PC-3 (cell line): ENCODE data around the gene MFAP2. TPM values are rescaled to one million over a fixed set of nuclear protein-coding genes. Genes with fewer than 3 reads are reported as not detected.

Source experiments
- ATAC-seq: fragments of 200-7000 bp; cut with Tn5 transposase; 2 replicates; pipeline ENCODE4 v1.9.1; 2020; ENCODE audit warnings: mild to moderate bottlenecking, moderate library complexity
- BruUV-seq: library from RNA; stranded (reverse); fragments of 400-500 nt; replicated peaks from 2 replicates; lab custom pipeline; 2021; lab: Mats Ljungman, UMichigan
- CTCF ChIA-PET: fragments of 300-600 bp; sonication (Branson Sonifier 250); formaldehyde crosslinking; loops from one replicate; lab custom pipeline; 2022; ENCODE audit warnings: antibody characterized with exemption; lab: Charles Lee
- POLR2A ChIA-PET: fragments of 300-600 bp; sonication (Branson Sonifier 250); formaldehyde crosslinking; loops from one replicate; lab custom pipeline; 2022; ENCODE audit warnings: antibody characterized with exemption; ENCODE audit not compliant: unreplicated experiment; lab: Charles Lee
- DNase-seq: peaks from one replicate; pipeline ENCODE4 v3.0.0-alpha.2; 2015
- H2AFZ ChIP-seq: fragments of 300-600 bp; sonication (generic); 2 replicates; pipeline ENCODE4 v1.6.0; 2016; ENCODE audit warnings: antibody characterized with exemption, low read length
- H3F3A ChIP-seq: fragments of 300-600 bp; sonication (generic); one replicate; pipeline ENCODE4 v1.6.0; 2017; ENCODE audit warnings: antibody characterized with exemption, low read length, control low read depth, mild to moderate bottlenecking; ENCODE audit not compliant: unreplicated experiment
- H3K27ac ChIP-seq: fragments of 300-600 bp; sonication (generic); 2 replicates; pipeline ENCODE4 v1.5.1; 2016; ENCODE audit warnings: mild to moderate bottlenecking, low read length
- H3K27me3 ChIP-seq: fragments of 300-600 bp; sonication (generic); 2 replicates; pipeline ENCODE4 v1.6.1; 2016; ENCODE audit warnings: low read length, mixed read lengths
- H3K36me3 ChIP-seq: fragments of 300-600 bp; sonication (generic); 2 replicates; pipeline ENCODE4 v1.6.1; 2016; ENCODE audit warnings: low read depth, mixed run types, low read length, mixed read lengths
- H3K4me1 ChIP-seq: fragments of 300-600 bp; sonication (generic); 2 replicates; pipeline ENCODE4 v1.5.1; 2016; ENCODE audit warnings: low read length; ENCODE audit not compliant: insufficient read depth
- H3K4me2 ChIP-seq: fragments of 300-600 bp; sonication (generic); 2 replicates; pipeline ENCODE4 v1.6.0; 2016; ENCODE audit warnings: low read length
- H3K4me3 ChIP-seq: fragments of 300-600 bp; sonication (generic); 2 replicates; pipeline ENCODE4 v1.5.1; 2016; ENCODE audit warnings: mild to moderate bottlenecking, low read length, mixed read lengths
- H3K79me2 ChIP-seq: fragments of 300-600 bp; sonication (generic); 2 replicates; pipeline ENCODE4 v1.6.1; 2017; ENCODE audit warnings: low read length, mixed read lengths
- H3K9ac ChIP-seq: fragments of 300-600 bp; sonication (generic); 2 replicates; pipeline ENCODE4 v1.6.0; 2016; ENCODE audit warnings: mild to moderate bottlenecking, low read length
- H3K9me2 ChIP-seq: fragments of 300-600 bp; sonication (generic); replicated peaks from 2 replicates; pipeline ENCODE4 v1.6.1; 2016; ENCODE audit warnings: mixed run types, low read length, mixed read lengths
- H3K9me3 ChIP-seq: fragments of 300-600 bp; sonication (generic); 2 replicates; pipeline ENCODE4 v1.6.1; 2016; ENCODE audit warnings: low read length, mixed read lengths
- H4K20me1 ChIP-seq: fragments of 300-600 bp; sonication (generic); 2 replicates; pipeline ENCODE4 v1.6.1; 2016; ENCODE audit warnings: low read length, mixed read lengths
- EZH2 ChIP-seq: fragments of 300-600 bp; sonication (generic); IDR thresholded peaks from one replicate; pipeline ENCODE4 v1.6.1; 2017; ENCODE audit warnings: antibody characterized with exemption, mild to moderate bottlenecking, low read length; ENCODE audit not compliant: unreplicated experiment
- EZH2phosphoT487 ChIP-seq: fragments of 300-600 bp; sonication (generic); IDR thresholded peaks from 2 replicates; pipeline ENCODE4 v1.6.1; 2018; ENCODE audit warnings: mild to moderate bottlenecking, antibody characterized with exemption, low read length, borderline replicate concordance
- intact Hi-C: fragments of 100-400 bp; cut with micrococcal nuclease; formaldehyde crosslinking; loops from 2 replicates; pipeline ENCODE4 v1.9.0; 2023
- total RNA-seq: library from RNA; depleted of rRNA; stranded (reverse); fragments of >200 nt; gene quantifications from 2 replicates; pipeline ENCODE4 v1.2.3, GENCODE V29; 2014
- TF ChIP-seq, protein P1 (sequence below): fragments of 300-600 bp; sonication (generic); conservative IDR thresholded peaks from 2 replicates; pipeline ENCODE4 v1.5.1; 2017; ENCODE audit warnings: antibody characterized with exemption, low read depth, mild to moderate bottlenecking, low read length

The MFAP2 gene
- total RNA-seq, 1 experiment from 2014 or later: 1.8 TPM

DNA sequence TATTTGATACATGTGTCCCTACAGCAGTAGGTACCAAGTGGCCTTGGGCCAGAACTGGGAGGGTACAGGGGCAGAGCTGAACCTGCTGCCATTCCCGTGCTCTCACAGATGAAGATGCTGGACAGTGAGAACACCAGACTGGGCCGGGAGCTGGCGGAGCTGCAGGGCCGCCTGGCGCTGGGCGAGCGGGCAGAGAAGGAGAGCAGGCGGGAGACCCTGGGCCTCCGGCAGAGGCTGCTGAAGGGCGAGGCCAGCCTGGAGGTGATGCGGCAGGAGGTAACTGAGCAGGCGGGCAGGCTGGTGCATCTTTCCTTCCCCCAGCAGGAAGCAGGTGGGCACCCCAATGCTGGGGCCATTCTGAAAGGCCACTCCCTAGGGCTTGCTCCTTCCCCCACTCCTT, 21.9 kb downstream of the MFAP2 start:
- no peaks in the 10 kb centered on the region for H3K9me3 ChIP-seq
- no peak overlapping the region for H3K27ac ChIP-seq
- H3K4me3 ChIP-seq: no peak overlapping the region
- no peaks in the 10 kb centered on the region for H3K27me3 ChIP-seq
- no peaks in the 10 kb centered on the region for H3K9me2 ChIP-seq
- no peak overlapping the region for H3K9ac ChIP-seq
- ChIA-PET CTCF (no interaction called here), POLR2A (no interaction called here)
- H3K4me2 ChIP-seq: no peak overlapping the region
- intact Hi-C loops: no loop called here
- no TSS peak for BruUV-seq
- no peaks in the 10 kb centered on the region for H4K20me1 ChIP-seq
- H2AFZ ChIP-seq: no peak overlapping the region
- no peak for DNase-seq
- no peaks in the 10 kb centered on the region for H3F3A ChIP-seq
- H3K36me3 ChIP-seq: no peaks in the 10 kb centered on the region
- H3K4me1 ChIP-seq: no peaks in the 10 kb centered on the region
- ATAC-seq: no peak
- no peaks in the 10 kb centered on the region for H3K79me2 ChIP-seq
- TF ChIP-seq EZH2 (no peak), EZH2phosphoT487 (no peak)
- TF ChIP-seq, protein P1, sequence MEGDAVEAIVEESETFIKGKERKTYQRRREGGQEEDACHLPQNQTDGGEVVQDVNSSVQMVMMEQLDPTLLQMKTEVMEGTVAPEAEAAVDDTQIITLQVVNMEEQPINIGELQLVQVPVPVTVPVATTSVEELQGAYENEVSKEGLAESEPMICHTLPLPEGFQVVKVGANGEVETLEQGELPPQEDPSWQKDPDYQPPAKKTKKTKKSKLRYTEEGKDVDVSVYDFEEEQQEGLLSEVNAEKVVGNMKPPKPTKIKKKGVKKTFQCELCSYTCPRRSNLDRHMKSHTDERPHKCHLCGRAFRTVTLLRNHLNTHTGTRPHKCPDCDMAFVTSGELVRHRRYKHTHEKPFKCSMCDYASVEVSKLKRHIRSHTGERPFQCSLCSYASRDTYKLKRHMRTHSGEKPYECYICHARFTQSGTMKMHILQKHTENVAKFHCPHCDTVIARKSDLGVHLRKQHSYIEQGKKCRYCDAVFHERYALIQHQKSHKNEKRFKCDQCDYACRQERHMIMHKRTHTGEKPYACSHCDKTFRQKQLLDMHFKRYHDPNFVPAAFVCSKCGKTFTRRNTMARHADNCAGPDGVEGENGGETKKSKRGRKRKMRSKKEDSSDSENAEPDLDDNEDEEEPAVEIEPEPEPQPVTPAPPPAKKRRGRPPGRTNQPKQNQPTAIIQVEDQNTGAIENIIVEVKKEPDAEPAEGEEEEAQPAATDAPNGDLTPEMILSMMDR: no peak

DNA sequence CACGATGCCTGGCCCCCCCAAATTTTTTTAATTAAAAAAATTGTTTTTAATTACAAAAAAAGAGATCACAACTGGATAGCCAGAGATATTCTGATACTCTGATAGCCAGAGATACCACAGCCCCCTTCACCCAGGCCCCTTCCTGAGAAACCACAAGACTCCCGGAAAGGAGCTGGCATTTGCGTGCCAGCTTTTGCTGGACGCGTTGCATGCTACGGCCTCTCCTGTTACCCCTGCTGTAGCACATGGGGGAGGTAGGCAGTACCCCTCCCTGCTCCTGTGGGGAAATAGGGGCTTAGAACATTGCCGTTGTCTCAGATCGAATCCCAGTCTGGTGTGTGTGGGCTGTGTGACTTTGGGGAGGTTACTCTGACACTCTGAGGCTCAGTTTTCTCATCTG, 22.7 kb downstream of the MFAP2 start:
- TF ChIP-seq EZH2: no peak
- TF ChIP-seq, protein P1: no peak
- TF ChIP-seq EZH2phosphoT487: no peak
- CTCF ChIA-PET: no interaction called here
- Histone ChIP-seq H3K36me3 (no peaks in the 10 kb centered on the region), H4K20me1 (no peaks in the 10 kb centered on the region), H3K9ac (no peak overlapping the region), H3K9me3 (no peaks in the 10 kb centered on the region), H3F3A (no peaks in the 10 kb centered on the region), H3K27me3 (no peaks in the 10 kb centered on the region), H3K4me3 (no peak overlapping the region), H3K9me2 (no peaks in the 10 kb centered on the region), H3K4me2 (no peak overlapping the region), H3K27ac (no peak overlapping the region), H3K4me1 (peaks cover 2% of the 10 kb centered on the region; the same call in 1 of the 2 replicates), H2AFZ (no peak overlapping the region), H3K79me2 (no peaks in the 10 kb centered on the region)
- ATAC-seq (no peak), DNase-seq (no peak)
- intact Hi-C loops: no loop called here
- POLR2A ChIA-PET: no interaction called here
- no TSS peak for BruUV-seq

GRCh38 chr1:16956775-16957174, 23.6 kb downstream of the MFAP2 start:
- BruUV-seq: no TSS peak
- Histone ChIP-seq H3K4me3 (no peak overlapping the region), H3K36me3 (no peaks in the 10 kb centered on the region), H3K27ac (no peak overlapping the region), H3K9me2 (no peaks in the 10 kb centered on the region), H3K4me1 (peaks cover 6% of the 10 kb centered on the region; the same call in 1 of the 2 replicates), H3K9ac (no peak overlapping the region), H4K20me1 (no peaks in the 10 kb centered on the region), H3K4me2 (no peak overlapping the region), H3K79me2 (no peaks in the 10 kb centered on the region), H3F3A (no peaks in the 10 kb centered on the region), H2AFZ (no peak overlapping the region), H3K27me3 (no peaks in the 10 kb centered on the region), H3K9me3 (no peaks in the 10 kb centered on the region)
- no peak for TF ChIP-seq EZH2phosphoT487
- TF ChIP-seq, protein P1: no peak
- no peak for TF ChIP-seq EZH2
- ATAC-seq (no peak), DNase-seq (no peak)
- POLR2A ChIA-PET: no interaction called here
- intact Hi-C loops: no loop called here
- CTCF ChIA-PET: no interaction called here
